OCI-LY7 (cell line): ENCODE results near the gene CHCHD1.

ENCODE experiments used
- CTCF ChIP-seq: fragments of 200-600 bp; sonication (generic); conservative IDR thresholded peaks from 2 replicates; pipeline ENCODE4 v1.5.1; 2014; ENCODE audit warnings: mild to moderate bottlenecking, antibody characterized with exemption, low read length, moderate library complexity, mixed read lengths
- EZH2phosphoT487 ChIP-seq: fragments of 200-600 bp; sonication (generic); IDR thresholded peaks from 2 replicates; pipeline ENCODE4 v1.6.1; 2018; ENCODE audit warnings: low read depth, borderline replicate concordance, mild to moderate bottlenecking, mixed run types, antibody characterized with exemption, low read length, moderate library complexity, mixed read lengths

GRCh38 chr10:73765066-73765465 is 16.8 kb upstream of the CHCHD1 start:
- no peak for TF ChIP-seq CTCF
- no peak for TF ChIP-seq EZH2phosphoT487
